UCSD-AML1 (cell line): ENCODE measurements around the gene DYNC1I1.

ENCODE experiments used
- DNase-seq: peaks from one replicate; lab custom pipeline; 2025; ENCODE audit not compliant: unreplicated experiment; lab: John Stamatoyannopoulos, UW

The DYNC1I1 gene

GRCh38 chr7:96126382-96126781 is 354.0 kb downstream of the DYNC1I1 start:
- DNase-seq = no peak

GRCh38 chr7:96127746-96128145 is 355.4 kb downstream of the DYNC1I1 start:
- DNase-seq = no peak

GRCh38 chr7:96131525-96131924 is 359.2 kb downstream of the DYNC1I1 start:
- peak; percentile 5 for DNase-seq

- DNase-seq = no peak
These were observed 362.9 kb downstream of the DYNC1I1 start for GRCh38 chr7:96135241-96135640.

GRCh38 chr7:96136600-96137239 is 364.4 kb downstream of the DYNC1I1 start:
- DNase-seq = no peak

GRCh38 chr7:96143495-96144259 is 371.3 kb downstream of the DYNC1I1 start:
- DNase-seq = no peak

GRCh38 chr7:96144260-96144526 is 371.8 kb downstream of the DYNC1I1 start:
- DNase-seq = no peak
